H1 (cell line): Measurements from ENCODE around the gene ASRGL1. TPM values are rescaled to one million over a fixed set of nuclear protein-coding genes. Genes with fewer than 3 reads are reported as not detected.

Source experiments
- CHD7 ChIP-seq: fragments of 300-600 bp; sonication (generic); IDR thresholded peaks from 2 replicates; pipeline ENCODE4 v1.7.1; 2012; ENCODE audit warnings: low read length, moderate library complexity, mild to moderate bottlenecking, inconsistent platforms; ENCODE audit not compliant: insufficient replicate concordance
- CTCF ChIP-seq, 3 experiments: IDR thresholded peaks; 1 replicate in 2 of 3; 2 replicates in 1 of 3; pipeline versions ENCODE4 v1.5.1 to v1.6.1; 2011; ENCODE audit warnings: low read length in 3 of 3, mild to moderate bottlenecking in 3 of 3, inconsistent platforms in 2 of 3, low read depth in 1 of 3, moderate library complexity in 1 of 3; ENCODE audit not compliant: insufficient read depth in 1 of 3; ENCODE audit errors: control extremely low read depth in 1 of 3
- GTF2F1 ChIP-seq: IDR thresholded peaks from 2 replicates; pipeline ENCODE4 v1.6.1; 2012; ENCODE audit warnings: low read depth, low read length, improper control_type of control experiment, borderline replicate concordance
- RAD21 ChIP-seq, 2 experiments: IDR thresholded peaks in 1 of 2; conservative IDR thresholded peaks in 1 of 2; 2 replicates each; pipeline ENCODE4 v1.6.1; 2011; ENCODE audit warnings: low read depth in 2 of 2, low read length in 2 of 2, improper control_type of control experiment in 1 of 2, inconsistent platforms in 1 of 2, mild to moderate bottlenecking in 1 of 2, moderate library complexity in 1 of 2
- USF2 ChIP-seq: IDR thresholded peaks from 2 replicates; pipeline ENCODE4 v1.6.1; 2011; ENCODE audit warnings: low read length, improper control_type of control experiment
- polyA plus RNA-seq, 7 experiments: library from polyadenylated mRNA; depleted of rRNA in 3 of 7; stranded (reverse) in 5 of 7; unstranded in 2 of 7; fragments of >200 nt in 5 of 7; fragments of 200-250 nt in 2 of 7; gene quantifications; 1 replicate in 5 of 7; 2 replicates in 1 of 7; 4 replicates in 1 of 7; pipeline versions ENCODE4 v1.2.1 to v1.2.3, GENCODE V29; 2011 to 2013; ENCODE audit warnings: missing spikeins in 2 of 7, mixed read lengths in 2 of 7
- total RNA-seq: library from RNA; stranded (reverse); fragmentation: NEBNext Ultra II Directional; extraction: Animal tissue kit (Norgen Biotek cat#: 25700); gene quantifications from 2 replicates; pipeline ENCODE4 v1.2.1, GENCODE V29; 2021

The ASRGL1 gene
- total and polyA plus RNA-seq, 2 of the 8 experiments (the other 6 are each of a cell fraction or from before 2014, with no cell fraction given) = 19.9 to 23.5 TPM

- no peak for TF ChIP-seq CHD7
- no peak for TF ChIP-seq GTF2F1
- TF ChIP-seq USF2 = no peak
- peak; percentile 34 to 83 (median 81) for TF ChIP-seq CTCF (IDR thresholded peaks at IDR 0.05; ENCODE audit: control extremely low read depth in 1 of 3, insufficient read depth in 1 of 3, low read depth in 1 of 3, low read length in 3 of 3)
- peak; percentile 59 to 67 for TF ChIP-seq RAD21 (IDR thresholded peaks at IDR 0.05 in 1 of 2, conservative IDR thresholded peaks at IDR 0.05 in 1 of 2; ENCODE audit: low read depth in 2 of 2, low read length in 2 of 2)
These were observed 3.1 kb downstream of the ASRGL1 start (continued) for GRCh38 chr11:62340269-62340901.
